Measurements from ENCODE around the gene RPS21. TPM values are rescaled to one million over a fixed set of nuclear protein-coding genes. Genes with fewer than 3 reads are reported as not detected.
A peak's percentile ranks its signal among the peaks of the same experiment; 100 is the strongest.

RPS21 gene
- total RNA-seq, 1 experiment from 2014 or later = 2,488 TPM

GRCh38 chr20:62367136-62367632, 19.7 kb upstream of the RPS21 start, which contains the start of gene LAMA5:
LAMA5 (minus strand) TSS chr20:62367312; CDS start chr20:62367245, 67 bp downstream.
- H3K27ac ChIP-seq (ENCODE audit: low read depth, low read length) = peak within 1 kb of the TSS; percentile 98
- H3K27me3 ChIP-seq (ENCODE audit: insufficient read depth, low read length) = no peaks in the 10 kb centered on the region
- H3K79me2 ChIP-seq (ENCODE audit: insufficient read depth, low read length) = peaks cover 48% of the 10 kb centered on the region
- ATAC-seq = peak; percentile 51
- BruUV-seq (replicated peaks) = no TSS peak
- TF ChIP-seq EZH2phosphoT487 (IDR thresholded peaks at IDR 0.05; ENCODE audit: borderline replicate concordance) (no peak), SIN3A (IDR thresholded peaks at IDR 0.05; ENCODE audit: low read depth) (no peak), POLR2A (IDR thresholded peaks at IDR 0.05; ENCODE audit: borderline replicate concordance, extremely low read depth, insufficient read depth, insufficient read length) (peak; percentile 51), SRF (IDR thresholded peaks at IDR 0.05; ENCODE audit: low read depth) (no peak), POLR2AphosphoS5 (IDR thresholded peaks at IDR 0.05; ENCODE audit: low read depth, low read length) (peak; percentile 78), CBX3 (IDR thresholded peaks at IDR 0.05; ENCODE audit: low read depth) (no peak)
- intact Hi-C loops (cut with micrococcal nuclease) = loop anchor here (5.0 kb wide), 1 partner anchor 65 kb away; the partner anchor contains the start of gene ADRM1
- CTCF ChIA-PET = no interaction called here
- H3K4me3 ChIP-seq (replicated peaks in 1 of 2; ENCODE audit: low read depth in 1 of 2, low read length in 2 of 2) = peak within 1 kb of the TSS; percentile 83 to 88
- H3K4me1 ChIP-seq (ENCODE audit: control insufficient read depth in 1 of 2, insufficient read depth in 2 of 2, low read length in 2 of 2) = peaks cover 73 to 84% of the 10 kb centered on the region in 2 experiments
- RAD21 ChIA-PET (ENCODE audit: low non-redundant PET in 1 of 2, low total read pairs in 2 of 2, uncharacterized antibody in 2 of 2, unreplicated experiment in 2 of 2) = no interaction called here
- no peak for DNase-seq (ENCODE audit: low read depth, low spot score)
- H3K36me3 ChIP-seq (ENCODE audit: control insufficient read depth in 1 of 2, insufficient read depth in 2 of 2, low read length in 2 of 2) = no peaks in the 10 kb centered on the region
- no peak within 1 kb of the TSS for H2AFZ ChIP-seq (ENCODE audit: low read depth, low read length, poor library complexity, severe bottlenecking)
- peak within 1 kb of the TSS; percentile 94 for H3K9ac ChIP-seq (ENCODE audit: low read length)
- no peaks in the 10 kb centered on the region for H3K9me2 ChIP-seq (ENCODE audit: insufficient read depth)
- no peaks in the 10 kb centered on the region for H3K9me3 ChIP-seq (ENCODE audit: control insufficient read depth in 1 of 2, insufficient read depth in 1 of 2, low read depth in 1 of 2, low read length in 2 of 2)
- POLR2A ChIA-PET = interaction anchor here (2.6 kb wide), 1 partner anchor 17 kb away, joined by 12 read pairs; no protein-coding TSS in a partner anchor
- no peaks in the 10 kb centered on the region for H4K20me1 ChIP-seq (ENCODE audit: insufficient read depth)
- peak within 1 kb of the TSS; percentile 100 for H3K4me2 ChIP-seq (ENCODE audit: low read length)

GRCh38 chr20:62367633-62368391, 19.1 kb upstream of the RPS21 start:
- CTCF ChIA-PET = interaction anchor here (1.0 to 1.7 kb wide), 3 partner anchors 9 to 15 kb away, joined by 4 to 10 read pairs (median 8); no protein-coding TSS in a partner anchor

More at GRCh38 chr20:62367633-62368391, 19.1 kb upstream of the RPS21 start:
- peak overlapping the region; percentile 60 for H3K9ac ChIP-seq (ENCODE audit: low read length)
- no peaks in the 10 kb centered on the region for H3K27me3 ChIP-seq (ENCODE audit: insufficient read depth, low read length)
- DNase-seq (ENCODE audit: low read depth, low spot score) (no peak), ATAC-seq (no peak)
- H3K9me2 ChIP-seq (ENCODE audit: insufficient read depth) = no peaks in the 10 kb centered on the region
- no peaks in the 10 kb centered on the region for H3K36me3 ChIP-seq (ENCODE audit: control insufficient read depth in 1 of 2, insufficient read depth in 2 of 2, low read length in 2 of 2)
- H4K20me1 ChIP-seq (ENCODE audit: insufficient read depth) = no peaks in the 10 kb centered on the region
- ChIA-PET RAD21 (ENCODE audit: low non-redundant PET in 1 of 2, low total read pairs in 2 of 2, uncharacterized antibody in 2 of 2, unreplicated experiment in 2 of 2) (no interaction called here), POLR2A (interaction anchor here (0.9 to 2.6 kb wide), 5 partner anchors 11 to 19 kb away, joined by 3 to 12 read pairs (median 6); partner anchors contain the start of gene RPS21)
- H3K27ac ChIP-seq (ENCODE audit: low read depth, low read length) = peak overlapping the region; percentile 52; the same call in 1 of the 2 replicates
- H3K4me3 ChIP-seq (replicated peaks in 1 of 2; ENCODE audit: low read depth in 1 of 2, low read length in 2 of 2) = peak overlapping the region; percentile 39 to 83
- intact Hi-C loops (cut with micrococcal nuclease) = loop anchor here (5.0 kb wide), 1 partner anchor 66 kb away; the partner anchor contains the start of gene ADRM1
- peaks cover 66 to 78% of the 10 kb centered on the region in 2 experiments for H3K4me1 ChIP-seq (ENCODE audit: control insufficient read depth in 1 of 2, insufficient read depth in 2 of 2, low read length in 2 of 2)
- no peak overlapping the region for H2AFZ ChIP-seq (ENCODE audit: low read depth, low read length, poor library complexity, severe bottlenecking)
- BruUV-seq (replicated peaks) = no TSS peak
- H3K9me3 ChIP-seq (ENCODE audit: control insufficient read depth in 1 of 2, insufficient read depth in 1 of 2, low read depth in 1 of 2, low read length in 2 of 2) = no peaks in the 10 kb centered on the region
- H3K79me2 ChIP-seq (ENCODE audit: insufficient read depth, low read length) = peaks cover 42% of the 10 kb centered on the region
- TF ChIP-seq EZH2 (IDR thresholded peaks at IDR 0.05) (no peak), TCF7L2 (IDR thresholded peaks at IDR 0.05; ENCODE audit: borderline replicate concordance, extremely low read depth, insufficient read depth, insufficient read length) (no peak), ZFX (IDR thresholded peaks at IDR 0.05) (peak; percentile 30; the same call in 1 of the 2 replicates), CBX3 (IDR thresholded peaks at IDR 0.05; ENCODE audit: low read depth) (no peak), YY1 (IDR thresholded peaks at IDR 0.05; ENCODE audit: extremely low read depth, insufficient replicate concordance, low read depth, low read length) (no peak)
- H3K4me2 ChIP-seq (ENCODE audit: low read length) = peak overlapping the region; percentile 100

Measured in HCT116 (cell line).